Activated naive CD4-positive, alpha-beta T cell treated with Interleukin-2 at 50 U/mL for 16 hours (primary cell): ENCODE data around the gene OR7D2.

Experiments
- DNase-seq: peaks from one replicate; pipeline ENCODE4 v3.0.0-alpha.2; 2020

OR7D2 gene

GRCh38 chr19:9219489-9219888 lies 40.7 kb downstream of the OR7D2 start, which contains the start of gene OR7D4:
Gene OR7D4, minus strand, starts transcription at chr19:9219589. Its CDS starts 4,752 bp downstream, at chr19:9214837.
- no peak for DNase-seq
